Vagina (tissue), 2 donors: ENCODE data around the gene RARS2.

Experiments
- POLR2A ChIP-seq, 2 donors: fragments of 450-650 bp; IDR thresholded peaks; one replicate each; pipeline ENCODE4 v1.6.1; 2017; ENCODE audit warnings: antibody characterized with exemption in 2 of 2, mild to moderate bottlenecking in 2 of 2, moderate library complexity in 2 of 2
- TF ChIP-seq, protein P1 (sequence below), 3 experiments: fragments of 450-650 bp in 2 of 3; fragments of 200-600 bp in 1 of 3; sonication (generic) in 1 of 3; IDR thresholded peaks; one replicate each; pipeline ENCODE4 v1.5.1; 2017 to 2019; ENCODE audit warnings: antibody characterized with exemption in 3 of 3, mild to moderate bottlenecking in 2 of 3, moderate library complexity in 2 of 3

DNA sequence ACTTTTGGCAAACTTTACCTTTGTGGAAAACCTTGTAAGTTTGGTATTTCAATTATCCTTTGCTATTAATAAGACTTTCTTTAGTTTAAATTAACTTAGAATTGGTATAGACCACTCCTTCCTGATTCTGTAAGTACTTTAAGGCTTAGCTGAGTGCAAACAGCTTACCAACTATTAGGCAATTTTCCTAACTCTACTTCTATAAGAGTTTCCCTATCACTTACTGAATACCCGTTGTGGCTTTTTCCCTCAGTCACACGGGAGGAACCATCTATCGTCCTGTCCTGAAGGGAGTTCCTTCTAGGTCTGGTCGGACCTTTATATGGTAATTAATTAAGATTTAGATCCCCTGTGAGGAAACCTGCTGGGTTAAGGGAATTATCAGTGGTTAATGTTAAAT is 107.4 kb downstream of the RARS2 start:
- TF ChIP-seq, protein P1, sequence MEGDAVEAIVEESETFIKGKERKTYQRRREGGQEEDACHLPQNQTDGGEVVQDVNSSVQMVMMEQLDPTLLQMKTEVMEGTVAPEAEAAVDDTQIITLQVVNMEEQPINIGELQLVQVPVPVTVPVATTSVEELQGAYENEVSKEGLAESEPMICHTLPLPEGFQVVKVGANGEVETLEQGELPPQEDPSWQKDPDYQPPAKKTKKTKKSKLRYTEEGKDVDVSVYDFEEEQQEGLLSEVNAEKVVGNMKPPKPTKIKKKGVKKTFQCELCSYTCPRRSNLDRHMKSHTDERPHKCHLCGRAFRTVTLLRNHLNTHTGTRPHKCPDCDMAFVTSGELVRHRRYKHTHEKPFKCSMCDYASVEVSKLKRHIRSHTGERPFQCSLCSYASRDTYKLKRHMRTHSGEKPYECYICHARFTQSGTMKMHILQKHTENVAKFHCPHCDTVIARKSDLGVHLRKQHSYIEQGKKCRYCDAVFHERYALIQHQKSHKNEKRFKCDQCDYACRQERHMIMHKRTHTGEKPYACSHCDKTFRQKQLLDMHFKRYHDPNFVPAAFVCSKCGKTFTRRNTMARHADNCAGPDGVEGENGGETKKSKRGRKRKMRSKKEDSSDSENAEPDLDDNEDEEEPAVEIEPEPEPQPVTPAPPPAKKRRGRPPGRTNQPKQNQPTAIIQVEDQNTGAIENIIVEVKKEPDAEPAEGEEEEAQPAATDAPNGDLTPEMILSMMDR (IDR thresholded peaks at IDR 0.05), result no peak
- TF ChIP-seq POLR2A (IDR thresholded peaks at IDR 0.05), result no peak
